IMR-90 (cell line): ENCODE results near the gene ANKMY1. TPM values are rescaled to one million over a fixed set of nuclear protein-coding genes. Genes with fewer than 3 reads are reported as not detected.

ENCODE experiments used
- ATAC-seq: fragments of 200-7000 bp; cut with Tn5 transposase; 2 replicates; pipeline ENCODE4 v1.9.1; 2020; ENCODE audit warnings: low read depth, mild to moderate bottlenecking, moderate library complexity
- BruUV-seq: library from RNA; stranded (reverse); fragments of 400-500 nt; replicated peaks from 2 replicates; lab custom pipeline; 2021; lab: Mats Ljungman, UMichigan
- CTCF ChIA-PET: fragments of 300-600 bp; formaldehyde crosslinking; extraction: SDS; loops from one replicate; lab custom pipeline; 2021; ENCODE audit warnings: antibody characterized with exemption; lab: Yijun Ruan, JAX
- POLR2A ChIA-PET: fragments of 300-600 bp; sonication (Branson Sonifier 250); formaldehyde crosslinking; loops from one replicate; lab custom pipeline; 2022; ENCODE audit warnings: antibody characterized with exemption; ENCODE audit not compliant: unreplicated experiment; lab: Charles Lee
- DNase-seq: peaks from one replicate; pipeline ENCODE4 v3.0.0; 2013
- H2AFZ ChIP-seq: replicated peaks from 2 replicates; pipeline ENCODE3; 2013; ENCODE audit warnings: low read length, mild to moderate bottlenecking; ENCODE audit not compliant: poor library complexity
- H2AK5ac ChIP-seq: 2 replicates; pipeline ENCODE4 v1.6.1; 2013; ENCODE audit warnings: low read depth, low read length, inconsistent platforms
- H2AK9ac ChIP-seq: replicated peaks from 2 replicates; pipeline ENCODE3; 2013; ENCODE audit warnings: mild to moderate bottlenecking, low read depth, low read length, moderate library complexity; ENCODE audit not compliant: poor library complexity
- H2BK120ac ChIP-seq: 2 replicates; pipeline ENCODE4 v1.6.1; 2013; ENCODE audit warnings: low read depth, low read length, inconsistent platforms
- H2BK15ac ChIP-seq: 3 replicates; pipeline ENCODE4 v1.6.1; 2013; ENCODE audit warnings: low read depth, low read length, inconsistent platforms
- H2BK20ac ChIP-seq: 2 replicates; pipeline ENCODE4 v1.6.1; 2013; ENCODE audit warnings: low read depth, mild to moderate bottlenecking, inconsistent platforms, low read length, moderate library complexity
- H2BK5ac ChIP-seq: 2 replicates; pipeline ENCODE4 v1.6.1; 2013; ENCODE audit warnings: mild to moderate bottlenecking, low read depth, low read length, inconsistent platforms; ENCODE audit not compliant: poor library complexity, severe bottlenecking
- H3K14ac ChIP-seq: replicated peaks from 2 replicates; pipeline ENCODE4 v1.6.1; 2013; ENCODE audit warnings: low read depth, low read length, inconsistent platforms
- H3K18ac ChIP-seq: 2 replicates; pipeline ENCODE4 v1.6.1; 2013; ENCODE audit warnings: low read depth, low read length, control low read depth
- H3K23ac ChIP-seq: 2 replicates; pipeline ENCODE4 v1.6.1; 2013; ENCODE audit warnings: low read depth, low read length, inconsistent platforms
- H3K27ac ChIP-seq: 2 replicates; pipeline ENCODE4 v1.5.1; 2013; ENCODE audit warnings: mild to moderate bottlenecking, control low read depth, low read length; ENCODE audit not compliant: insufficient read depth
- H3K27me3 ChIP-seq: 2 replicates; pipeline ENCODE4 v1.6.1; 2013; ENCODE audit warnings: low read length; ENCODE audit not compliant: control insufficient read depth, insufficient read depth
- H3K36me3 ChIP-seq: 2 replicates; pipeline ENCODE4 v1.6.1; 2013; ENCODE audit warnings: low read length, mixed read lengths; ENCODE audit not compliant: control insufficient read depth, insufficient read depth
- H3K4ac ChIP-seq: 2 replicates; pipeline ENCODE4 v1.6.1; 2013; ENCODE audit warnings: low read depth, low read length, inconsistent platforms
- H3K4me1 ChIP-seq: 2 replicates; pipeline ENCODE4 v1.6.1; 2013; ENCODE audit warnings: low read length, mixed read lengths; ENCODE audit not compliant: control insufficient read depth, insufficient read depth
- H3K4me2 ChIP-seq: 2 replicates; pipeline ENCODE4 v1.6.1; 2013; ENCODE audit warnings: low read depth, mild to moderate bottlenecking, control low read depth, low read length, moderate library complexity
- H3K4me3 ChIP-seq: 2 replicates; pipeline ENCODE4 v1.5.1; 2013; ENCODE audit warnings: low read depth, mild to moderate bottlenecking, control low read depth, low read length, moderate library complexity; ENCODE audit not compliant: insufficient read depth
- H3K56ac ChIP-seq: 2 replicates; pipeline ENCODE4 v1.6.1; 2013; ENCODE audit warnings: low read length, inconsistent platforms; ENCODE audit not compliant: insufficient read depth; ENCODE audit errors: extremely low read depth
- H3K79me1 ChIP-seq, 2 experiments: 2 replicates each; pipeline ENCODE4 v1.6.1; 2013; ENCODE audit warnings: low read length in 2 of 2, inconsistent platforms in 1 of 2, low read depth in 1 of 2
- H3K9ac ChIP-seq: 2 replicates; pipeline ENCODE4 v1.6.1; 2013; ENCODE audit warnings: low read depth, low read length, control low read depth
- H3K9me1 ChIP-seq: 2 replicates; pipeline ENCODE4 v1.6.1; 2013; ENCODE audit warnings: low read length, inconsistent platforms; ENCODE audit not compliant: insufficient read depth
- H3K9me3 ChIP-seq: 2 replicates; pipeline ENCODE4 v1.6.1; 2013; ENCODE audit warnings: low read length; ENCODE audit not compliant: control insufficient read depth, insufficient read depth
- H4K20me1 ChIP-seq: 2 replicates; pipeline ENCODE4 v1.6.1; 2013; ENCODE audit warnings: low read length, inconsistent platforms; ENCODE audit not compliant: insufficient read depth
- H4K5ac ChIP-seq: 2 replicates; pipeline ENCODE4 v1.6.1; 2013; ENCODE audit warnings: mild to moderate bottlenecking, low read depth, low read length, control low read depth
- H4K8ac ChIP-seq, 2 experiments: 2 replicates each; pipeline ENCODE4 v1.6.1; 2013; ENCODE audit warnings: low read depth in 2 of 2, low read length in 2 of 2, control low read depth in 1 of 2, inconsistent platforms in 1 of 2
- H4K91ac ChIP-seq: 2 replicates; pipeline ENCODE4 v1.6.1; 2013; ENCODE audit warnings: low read depth, low read length, inconsistent platforms; ENCODE audit not compliant: insufficient read depth
- CHD1 ChIP-seq: IDR thresholded peaks from 2 replicates; pipeline ENCODE4 v1.6.1; 2012; ENCODE audit warnings: low read depth, low read length, improper control_type of control experiment
- ELK1 ChIP-seq: fragments of 150-350 bp; IDR thresholded peaks from 2 replicates; pipeline ENCODE4 v1.6.1; 2016; ENCODE audit warnings: low read depth, mild to moderate bottlenecking, low read length, moderate library complexity, borderline replicate concordance
- FOS ChIP-seq: fragments of 150-350 bp; IDR thresholded peaks from 2 replicates; pipeline ENCODE4 v1.6.1; 2016; ENCODE audit warnings: low read depth, low read length
- MAFK ChIP-seq: IDR thresholded peaks from 2 replicates; pipeline ENCODE4 v1.6.1; 2012; ENCODE audit warnings: low read depth, low read length, improper control_type of control experiment
- MAZ ChIP-seq: IDR thresholded peaks from 2 replicates; pipeline ENCODE4 v1.6.1; 2012; ENCODE audit warnings: low read depth, mild to moderate bottlenecking, low read length, improper control_type of control experiment, moderate library complexity, borderline replicate concordance
- MXI1 ChIP-seq: IDR thresholded peaks from 2 replicates; pipeline ENCODE4 v1.6.1; 2012; ENCODE audit warnings: low read depth, mild to moderate bottlenecking, low read length, moderate library complexity, borderline replicate concordance
- POLR2A ChIP-seq: IDR thresholded peaks from 2 replicates; pipeline ENCODE4 v1.6.1; 2012; ENCODE audit warnings: mild to moderate bottlenecking, low read depth, low read length
- RCOR1 ChIP-seq: IDR thresholded peaks from 2 replicates; pipeline ENCODE4 v1.6.1; 2012; ENCODE audit warnings: mild to moderate bottlenecking, low read length, improper control_type of control experiment; ENCODE audit not compliant: insufficient replicate concordance
- RFX5 ChIP-seq: IDR thresholded peaks from 2 replicates; pipeline ENCODE4 v1.8.0; 2012; ENCODE audit warnings: low read depth, mild to moderate bottlenecking, low read length, moderate library complexity
- WGBS, 2 experiments: methylation state at CpG; one replicate each; pipeline versions ENCODE4 v1.1.5 to v1.1.7; 2013; ENCODE audit warnings: missing lambda C conversion rate in 2 of 2; ENCODE audit not compliant: insufficient read length in 1 of 2; ENCODE audit errors: extremely low coverage in 2 of 2; 5-methylcytosine and 5-hydroxymethylcytosine counted together
- dilution Hi-C: fragments of 300-500 bp; cut with HindIII; formaldehyde crosslinking; loops from one replicate; pipeline ENCODE4 v1.14.3; 2018; ENCODE audit warnings: low sequenced_read_pairs; ENCODE audit not compliant: unreplicated experiment
- in situ Hi-C: fragments of 300-500 bp; cut with MboI; formaldehyde crosslinking; loops from 3 replicates; pipeline ENCODE4 v1.14.3; 2019; ENCODE audit warnings: low sequenced_read_pairs, inconsistent platforms, mixed read lengths
- intact Hi-C: fragments of 100-400 bp; cut with micrococcal nuclease; formaldehyde crosslinking; loops from 2 replicates; pipeline ENCODE4 v1.10.0; 2022
- polyA plus RNA-seq, 3 experiments: library from polyadenylated mRNA; depleted of rRNA; stranded (reverse); fragments of >200 nt; gene quantifications; 2 replicates each; pipeline ENCODE4 v1.2.3, GENCODE V29; 2012; ENCODE audit warnings: low replicate concordance in 1 of 3
- total RNA-seq: library from RNA; depleted of rRNA; stranded (reverse); fragments of >200 nt; gene quantifications from 2 replicates; pipeline ENCODE4 v1.2.3, GENCODE V29; 2012
- TF ChIP-seq, protein P1 (sequence below): fragments of 150-350 bp; IDR thresholded peaks from 2 replicates; pipeline ENCODE4 v1.6.1; 2017; ENCODE audit warnings: mild to moderate bottlenecking, antibody characterized with exemption, low read length, low read depth
- TF ChIP-seq, protein P2 (sequence below): conservative IDR thresholded peaks from 2 replicates; pipeline ENCODE4 v1.5.1; 2012; ENCODE audit warnings: mild to moderate bottlenecking, low read depth, low read length, improper control_type of control experiment

ANKMY1 gene
- total and polyA plus RNA-seq, 2 of the 4 experiments (the other 2 are of a cell fraction), result 2.9 to 5.5 TPM

DNA sequence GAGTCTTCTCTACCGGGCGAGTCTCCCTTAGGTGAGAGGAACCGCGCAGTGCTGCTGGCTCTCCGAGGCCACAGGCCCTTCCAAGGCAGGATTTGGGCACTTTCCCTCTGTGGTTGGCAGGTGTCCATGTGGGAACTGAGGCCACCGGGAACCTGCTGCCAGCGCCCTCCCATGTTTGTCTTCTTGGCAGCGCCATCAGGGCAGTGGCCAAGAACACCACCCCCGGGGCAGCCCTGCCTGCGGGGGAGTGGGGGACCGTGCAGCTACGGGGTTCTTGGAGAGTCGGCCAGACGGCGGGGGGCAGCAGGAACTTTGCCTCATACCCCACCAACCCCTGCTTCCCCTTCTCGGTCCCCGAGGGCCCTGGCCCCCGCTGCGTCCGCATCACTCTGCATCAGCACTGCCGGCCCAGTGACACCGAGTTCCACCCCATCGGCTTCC is 38.7 kb upstream of the ANKMY1 start:
- Histone ChIP-seq H3K9me1 (no peaks in the 10 kb centered on the region), H3K14ac (no peak overlapping the region), H3K27ac (no peak overlapping the region), H3K56ac (no peak overlapping the region), H3K79me1 (peaks cover 0 to 16% of the 10 kb centered on the region in 2 experiments; a peak in 2 of 4 replicates), H2BK15ac (no peak overlapping the region), H3K4me3 (no peak overlapping the region), H2BK5ac (no peak overlapping the region), H3K9me3 (no peaks in the 10 kb centered on the region), H2BK120ac (no peak overlapping the region), H4K91ac (no peak overlapping the region), H4K8ac (no peak overlapping the region), H3K27me3 (no peaks in the 10 kb centered on the region), H3K4me2 (no peak overlapping the region), H4K5ac (no peak overlapping the region), H2BK20ac (no peak overlapping the region), H3K4ac (no peak overlapping the region), H3K23ac (no peak overlapping the region), H2AK5ac (no peak overlapping the region), H3K9ac (no peak overlapping the region), H3K4me1 (no peaks in the 10 kb centered on the region), H4K20me1 (no peaks in the 10 kb centered on the region; the same call in 1 of the 2 replicates), H2AK9ac (no peak overlapping the region), H2AFZ (no peak overlapping the region), H3K18ac (no peak overlapping the region), H3K36me3 (peaks cover 27% of the 10 kb centered on the region)
- in situ Hi-C loops, result no loop called here
- ATAC-seq (no peak), DNase-seq (no peak)
- dilution Hi-C loops, result no loop called here
- POLR2A ChIA-PET, result no interaction called here
- TF ChIP-seq MAZ (no peak), RFX5 (no peak), FOS (no peak), POLR2A (no peak), MAFK (no peak), MXI1 (no peak), ELK1 (no peak), RCOR1 (no peak), CHD1 (no peak)
- TF ChIP-seq, protein P1, sequence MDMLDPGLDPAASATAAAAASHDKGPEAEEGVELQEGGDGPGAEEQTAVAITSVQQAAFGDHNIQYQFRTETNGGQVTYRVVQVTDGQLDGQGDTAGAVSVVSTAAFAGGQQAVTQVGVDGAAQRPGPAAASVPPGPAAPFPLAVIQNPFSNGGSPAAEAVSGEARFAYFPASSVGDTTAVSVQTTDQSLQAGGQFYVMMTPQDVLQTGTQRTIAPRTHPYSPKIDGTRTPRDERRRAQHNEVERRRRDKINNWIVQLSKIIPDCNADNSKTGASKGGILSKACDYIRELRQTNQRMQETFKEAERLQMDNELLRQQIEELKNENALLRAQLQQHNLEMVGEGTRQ, result no peak
- TF ChIP-seq, protein P2, sequence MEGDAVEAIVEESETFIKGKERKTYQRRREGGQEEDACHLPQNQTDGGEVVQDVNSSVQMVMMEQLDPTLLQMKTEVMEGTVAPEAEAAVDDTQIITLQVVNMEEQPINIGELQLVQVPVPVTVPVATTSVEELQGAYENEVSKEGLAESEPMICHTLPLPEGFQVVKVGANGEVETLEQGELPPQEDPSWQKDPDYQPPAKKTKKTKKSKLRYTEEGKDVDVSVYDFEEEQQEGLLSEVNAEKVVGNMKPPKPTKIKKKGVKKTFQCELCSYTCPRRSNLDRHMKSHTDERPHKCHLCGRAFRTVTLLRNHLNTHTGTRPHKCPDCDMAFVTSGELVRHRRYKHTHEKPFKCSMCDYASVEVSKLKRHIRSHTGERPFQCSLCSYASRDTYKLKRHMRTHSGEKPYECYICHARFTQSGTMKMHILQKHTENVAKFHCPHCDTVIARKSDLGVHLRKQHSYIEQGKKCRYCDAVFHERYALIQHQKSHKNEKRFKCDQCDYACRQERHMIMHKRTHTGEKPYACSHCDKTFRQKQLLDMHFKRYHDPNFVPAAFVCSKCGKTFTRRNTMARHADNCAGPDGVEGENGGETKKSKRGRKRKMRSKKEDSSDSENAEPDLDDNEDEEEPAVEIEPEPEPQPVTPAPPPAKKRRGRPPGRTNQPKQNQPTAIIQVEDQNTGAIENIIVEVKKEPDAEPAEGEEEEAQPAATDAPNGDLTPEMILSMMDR, result no peak
- 66% methylated on average over 6 of the region's 23 CpGs; no CpG with 5 or more reads in 1 of the 2 experiments for WGBS, 2 experiments
- BruUV-seq, result no TSS peak
- intact Hi-C loops, result no loop called here
- CTCF ChIA-PET, result no interaction called here
